GM19397 (cell line): ENCODE measurements around the gene AGAP1.

Source experiments
- ATAC-seq: cut with Tn5 transposase; IDR thresholded peaks from one replicate; pipeline ENCODE4 v1.9.1; 2021; ENCODE audit warnings: mild to moderate bottlenecking, moderate library complexity; ENCODE audit not compliant: unreplicated experiment

Gene AGAP1

GRCh38 chr2:235658351-235659174 is 164.7 kb downstream of the AGAP1 start:
- no peak for ATAC-seq

GRCh38 chr2:235659767-235660322 is 166.0 kb downstream of the AGAP1 start:
- no peak for ATAC-seq

GRCh38 chr2:235660484-235661082 is 166.7 kb downstream of the AGAP1 start:
- ATAC-seq, result no peak

- no peak for ATAC-seq
Measured at GRCh38 chr2:235661167-235661937, 167.5 kb downstream of the AGAP1 start.

- no peak for ATAC-seq
Measured at GRCh38 chr2:235661952-235662351, 168.1 kb downstream of the AGAP1 start.

- no peak for ATAC-seq
Measured at GRCh38 chr2:235663875-235664274, 170.0 kb downstream of the AGAP1 start.

GRCh38 chr2:235665661-235666212 is 171.9 kb downstream of the AGAP1 start:
- ATAC-seq, result no peak

GRCh38 chr2:235666213-235666781 is 172.5 kb downstream of the AGAP1 start:
- ATAC-seq, result no peak

GRCh38 chr2:235668782-235669181 is 174.9 kb downstream of the AGAP1 start:
- ATAC-seq, result no peak

GRCh38 chr2:235669269-235669831 is 175.5 kb downstream of the AGAP1 start:
- no peak for ATAC-seq

GRCh38 chr2:235669983-235670962 is 176.4 kb downstream of the AGAP1 start:
- ATAC-seq, result no peak

- no peak for ATAC-seq
Measured at GRCh38 chr2:235670974-235671787, 177.3 kb downstream of the AGAP1 start.

- no peak for ATAC-seq
Measured at GRCh38 chr2:235672720-235673119, 178.9 kb downstream of the AGAP1 start.

GRCh38 chr2:235674146-235674545 is 180.3 kb downstream of the AGAP1 start:
- ATAC-seq, result no peak

GRCh38 chr2:235674812-235675211 is 181.0 kb downstream of the AGAP1 start:
- ATAC-seq, result no peak

GRCh38 chr2:235675678-235676535 is 182.1 kb downstream of the AGAP1 start:
- no peak for ATAC-seq

GRCh38 chr2:235676536-235676799 is 182.6 kb downstream of the AGAP1 start:
- no peak for ATAC-seq
